Hepatic stellate cell (primary cell): ENCODE results near the gene PIEZO2.

Source experiments
- DNase-seq: peaks from one replicate; pipeline ENCODE4 v3.0.0; 2011; ENCODE audit warnings: low spot score

Gene PIEZO2

DNA sequence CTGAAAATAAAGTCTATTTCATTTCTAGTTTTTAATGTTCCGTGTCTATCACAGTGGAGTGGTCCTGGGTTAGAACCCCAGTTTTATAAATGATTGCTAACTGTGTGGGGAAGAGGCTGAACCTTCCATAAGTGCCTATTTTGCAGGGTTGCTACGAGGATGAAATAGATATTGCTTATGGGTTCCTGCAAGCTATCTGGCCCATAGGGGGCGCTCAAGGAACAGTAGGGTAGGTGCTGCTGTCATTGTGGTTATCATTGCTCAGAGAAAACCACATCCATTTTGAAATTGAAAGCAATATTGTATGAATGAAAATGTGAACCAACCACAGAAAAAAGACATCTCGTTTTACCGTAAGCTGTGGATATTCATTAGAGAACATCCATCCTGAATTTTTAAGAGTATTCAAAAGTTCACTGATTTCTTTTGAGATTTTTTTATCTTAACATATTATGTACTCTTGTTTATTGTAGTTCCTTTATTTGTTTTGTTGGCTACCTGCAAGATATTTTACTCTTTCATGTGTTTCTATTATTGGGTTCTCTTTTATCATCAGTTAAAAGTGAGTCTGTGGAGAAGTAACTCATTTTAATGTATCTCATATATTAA, 362.0 kb downstream of the PIEZO2 start:
- DNase-seq, result peak; percentile 12

- DNase-seq, result no peak
These were observed 363.6 kb downstream of the PIEZO2 start for GRCh38 chr18:10785798-10786197.

DNA sequence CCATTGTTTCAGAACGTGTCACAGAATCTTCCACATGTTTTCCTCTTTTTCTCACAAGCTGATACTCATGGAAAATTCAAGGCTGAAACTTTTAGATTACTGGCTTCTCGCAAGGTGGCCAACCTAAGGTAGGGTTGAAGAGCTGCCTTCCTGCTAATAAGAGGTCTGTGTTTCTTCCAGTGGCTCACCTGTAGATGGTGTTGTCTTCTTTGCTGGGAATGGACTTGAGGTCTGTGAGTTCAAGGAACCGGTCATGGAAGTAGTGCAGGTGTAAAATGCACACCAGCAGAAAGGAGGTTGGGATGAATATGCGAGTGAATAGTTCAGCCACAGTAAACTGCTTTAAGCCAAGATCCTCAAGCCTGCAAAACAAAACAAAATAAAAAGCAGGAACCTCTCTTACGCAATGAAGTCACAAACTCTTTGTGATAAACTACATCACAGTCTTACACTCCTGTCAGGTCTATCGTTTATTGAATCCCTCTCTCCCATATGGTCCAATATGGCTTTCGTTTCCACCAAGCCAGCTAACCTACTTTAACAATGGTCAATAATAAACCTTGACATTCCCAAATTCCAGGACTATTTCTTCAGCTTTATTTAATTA, 364.7 kb downstream of the PIEZO2 start:
- DNase-seq, result no peak

- DNase-seq, result no peak
These were observed 365.4 kb downstream of the PIEZO2 start for GRCh38 chr18:10783941-10784340.

- no peak for DNase-seq
These were observed 372.9 kb downstream of the PIEZO2 start for GRCh38 chr18:10776493-10776892.

DNA sequence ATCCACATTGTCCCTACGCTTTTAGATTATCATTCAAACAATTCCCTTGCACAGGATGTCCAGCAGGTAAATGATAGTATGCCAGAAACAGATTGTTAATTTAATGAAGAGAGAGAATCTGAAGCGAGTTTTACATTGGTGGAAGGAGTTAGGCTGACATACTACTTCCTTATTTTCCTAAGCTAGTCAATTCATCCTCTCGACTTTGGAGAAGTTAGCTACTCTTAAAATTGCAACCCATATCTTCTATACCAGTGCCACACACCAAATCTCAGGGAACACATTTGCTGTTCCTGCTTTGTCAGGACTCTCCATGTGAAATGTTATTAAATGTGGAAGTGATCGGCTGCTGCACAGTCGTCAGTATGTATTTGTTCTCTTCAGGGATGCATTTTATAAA, 374.3 kb downstream of the PIEZO2 start:
- no peak for DNase-seq

DNA sequence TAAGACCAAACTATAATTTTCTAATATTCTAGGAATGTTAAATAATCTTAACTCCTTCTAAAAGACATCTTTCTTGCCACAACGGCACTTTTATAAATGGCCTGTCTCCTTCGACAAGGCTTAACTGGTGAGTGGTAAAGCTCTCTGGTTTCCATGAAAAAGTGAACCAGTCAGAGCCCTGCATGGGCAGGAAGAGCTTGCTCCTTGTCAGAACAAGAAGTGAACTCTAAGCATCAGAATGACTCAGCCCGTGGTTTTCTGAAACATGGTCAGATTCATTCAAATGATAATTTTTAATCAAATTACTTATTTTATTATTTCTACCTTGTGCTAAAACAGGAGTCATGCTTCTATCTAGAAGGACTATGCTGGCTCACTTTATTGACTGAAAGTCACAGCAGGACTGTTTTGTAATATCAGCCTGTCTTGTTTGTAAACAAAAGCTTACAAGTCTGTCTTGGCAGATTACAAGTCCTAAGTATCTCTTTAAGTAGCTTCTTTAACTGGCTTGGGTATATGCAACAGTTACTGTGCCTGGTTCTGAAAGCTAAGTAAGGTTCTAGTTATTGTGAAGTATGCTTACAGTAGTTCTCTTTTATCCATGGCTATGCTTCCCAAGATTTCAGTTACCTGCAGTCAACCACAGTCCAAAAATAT, 378.2 kb downstream of the PIEZO2 start:
- no peak for DNase-seq

GRCh38 chr18:10770264-10770663, 379.1 kb downstream of the PIEZO2 start:
- DNase-seq, result no peak

- no peak for DNase-seq
These were observed 381.1 kb downstream of the PIEZO2 start for GRCh38 chr18:10768221-10768620.

- no peak for DNase-seq
These were observed 381.7 kb downstream of the PIEZO2 start for GRCh38 chr18:10767658-10768057.

GRCh38 chr18:10760986-10761385, 388.4 kb downstream of the PIEZO2 start:
- DNase-seq, result no peak

GRCh38 chr18:10759241-10759640, 390.1 kb downstream of the PIEZO2 start:
- no peak for DNase-seq

DNA sequence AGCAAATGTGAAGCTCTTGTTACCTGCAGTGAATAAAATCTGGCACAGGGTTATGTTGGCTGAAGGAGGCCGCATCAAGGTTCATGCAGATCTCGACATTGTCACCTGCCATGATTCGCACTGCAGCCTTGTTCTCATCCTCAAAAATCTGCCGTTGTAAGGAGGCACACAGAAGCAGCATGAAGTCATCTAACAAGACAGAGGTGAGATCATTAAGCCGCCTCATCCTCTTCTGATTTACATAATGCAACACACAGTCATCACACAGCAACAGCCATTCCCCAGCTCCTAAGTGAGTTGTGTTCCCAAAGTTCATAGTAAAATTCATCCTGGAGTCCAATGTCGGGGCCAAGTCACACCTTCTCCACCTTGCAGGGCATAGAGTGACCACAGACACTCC, 391.4 kb downstream of the PIEZO2 start:
- no peak for DNase-seq

DNA sequence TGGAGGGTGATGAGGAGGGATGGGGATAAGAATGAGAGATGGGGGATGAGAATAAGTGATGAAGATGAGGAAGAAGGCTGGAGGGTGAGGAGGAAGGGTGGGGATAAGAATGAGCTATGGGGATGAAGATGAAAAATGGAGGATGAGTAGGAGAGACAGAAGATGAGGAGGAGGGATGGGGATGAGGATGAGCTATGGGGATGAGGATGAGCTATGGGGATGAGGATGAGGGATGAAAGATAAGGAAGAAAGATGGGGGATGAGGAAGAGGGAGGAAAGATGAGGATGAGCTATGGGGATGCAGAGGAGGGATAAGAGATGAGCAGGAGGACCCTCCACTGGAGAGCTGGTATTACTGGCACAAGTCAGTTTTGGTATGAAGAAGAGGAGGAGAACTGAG, 392.0 kb downstream of the PIEZO2 start:
- no peak for DNase-seq

- DNase-seq, result no peak
These were observed 393.5 kb downstream of the PIEZO2 start for GRCh38 chr18:10755855-10756254.

DNA sequence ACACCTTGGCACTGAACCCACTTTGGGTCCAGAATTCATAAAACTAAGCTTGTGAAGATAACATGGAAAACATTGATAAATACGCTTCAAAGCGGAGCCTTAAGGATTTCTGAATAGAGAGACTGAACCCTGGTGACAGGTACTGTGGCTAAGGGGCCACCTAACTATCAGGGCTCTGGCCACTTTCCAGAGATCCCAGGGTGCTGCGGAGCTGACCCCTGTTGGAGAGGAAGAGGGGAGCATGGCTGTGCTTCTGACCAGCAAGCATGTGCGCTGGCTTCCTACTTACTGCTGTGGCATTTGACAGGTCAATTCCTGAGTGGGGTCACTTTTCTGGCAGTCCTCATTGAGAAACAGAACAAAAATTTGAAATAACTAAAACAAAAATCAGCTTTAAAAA, 395.2 kb downstream of the PIEZO2 start:
- no peak for DNase-seq

DNA sequence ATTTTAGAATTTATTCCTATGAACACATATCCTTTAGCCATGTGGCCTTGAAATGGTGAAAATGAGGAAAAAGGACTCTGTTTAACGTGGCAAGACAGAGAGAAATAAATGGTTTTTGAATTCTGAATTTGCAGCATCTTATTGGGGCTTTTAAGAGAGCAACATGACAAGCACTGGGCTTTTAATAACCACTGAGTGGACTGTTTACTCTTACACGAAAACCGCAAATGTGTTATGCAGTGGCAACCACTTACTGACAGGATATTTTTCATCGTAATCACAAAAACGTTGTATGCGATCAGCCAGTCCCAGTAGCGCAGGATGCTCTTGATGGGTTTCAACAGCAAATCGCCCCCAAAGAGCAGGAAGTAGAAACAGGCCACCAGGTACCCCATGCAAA, 397.0 kb downstream of the PIEZO2 start:
- DNase-seq, result no peak

DNA sequence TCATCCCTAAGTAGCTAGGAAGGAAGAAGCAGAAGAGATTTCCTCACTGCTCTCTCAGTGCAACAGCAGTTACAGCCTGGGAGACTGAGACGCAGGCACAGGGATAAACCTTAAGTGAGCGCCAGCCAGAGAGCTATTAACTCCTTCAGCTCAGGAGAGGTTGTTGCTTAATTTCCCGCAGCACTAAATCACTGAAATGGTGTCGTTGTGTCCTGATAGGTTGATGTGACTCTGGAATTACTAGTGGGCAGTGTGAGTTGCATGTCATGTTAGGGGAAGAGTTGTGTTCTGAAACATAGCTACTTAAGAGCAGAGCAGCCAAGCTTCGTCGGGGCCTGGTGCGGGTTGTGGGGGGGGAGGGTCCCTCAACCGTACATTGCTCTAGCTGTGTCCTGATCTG, 397.7 kb downstream of the PIEZO2 start:
- DNase-seq, result no peak

GRCh38 chr18:10750191-10751035, 399.0 kb downstream of the PIEZO2 start:
- no peak for DNase-seq

GRCh38 chr18:10748641-10749040, 400.7 kb downstream of the PIEZO2 start:
- no peak for DNase-seq

GRCh38 chr18:10745971-10746370, 403.4 kb downstream of the PIEZO2 start:
- no peak for DNase-seq

DNA sequence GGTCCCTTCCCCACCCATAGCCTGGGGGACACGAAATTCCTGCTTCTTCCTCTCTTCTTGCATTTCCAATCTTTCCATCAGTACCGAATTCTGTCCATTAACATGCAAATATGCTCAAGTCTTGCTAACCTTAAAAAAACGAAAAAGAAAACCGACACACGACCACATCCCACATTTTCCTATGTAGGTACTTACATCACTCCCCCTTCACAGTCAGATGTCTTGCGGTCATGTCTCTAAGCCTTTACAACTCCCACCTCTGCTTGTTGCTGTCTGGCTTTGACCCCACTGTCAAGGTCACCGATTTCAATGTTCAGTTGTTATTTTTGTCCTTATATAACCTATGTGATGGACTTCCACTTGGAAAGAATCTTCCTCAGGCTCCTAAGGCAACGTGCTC, 404.1 kb downstream of the PIEZO2 start:
- no peak for DNase-seq

DNA sequence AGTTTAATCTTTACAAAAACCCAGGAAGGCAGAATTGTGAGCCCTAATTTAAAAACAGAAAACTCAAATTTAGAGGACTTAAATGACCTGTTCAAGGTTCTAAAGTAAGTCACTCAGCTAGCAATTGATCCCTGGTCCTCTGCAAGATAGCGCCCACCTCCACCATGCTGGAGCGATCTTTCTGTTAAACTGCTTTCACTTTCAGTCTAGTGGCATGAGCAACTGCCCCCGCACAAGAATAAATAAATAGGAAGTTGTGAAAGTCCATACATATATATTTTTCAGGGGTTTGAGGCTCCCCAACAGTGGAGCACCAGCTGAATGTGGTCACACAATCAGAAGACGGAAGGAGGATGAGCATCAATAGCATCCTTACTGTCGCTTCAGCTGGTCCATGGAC, 405.6 kb downstream of the PIEZO2 start:
- DNase-seq, result no peak
